GM12892 (cell line): ENCODE measurements around the gene SMIM22.

Experiments used
- POLR2A ChIP-seq: IDR thresholded peaks from 2 replicates; pipeline ENCODE4 v1.6.1; 2011; ENCODE audit warnings: low read depth, low read length, control low read depth
- POLR2AphosphoS5 ChIP-seq: IDR thresholded peaks from 2 replicates; pipeline ENCODE4 v1.6.1; 2011; ENCODE audit warnings: low read depth, low read length, control low read depth
- TAF1 ChIP-seq: IDR thresholded peaks from 2 replicates; pipeline ENCODE4 v1.6.1; 2011; ENCODE audit warnings: low read depth, mild to moderate bottlenecking, control low read depth, low read length, borderline replicate concordance

GRCh38 chr16:4814542-4815173 lies 19.5 kb downstream of the SMIM22 start:
- TF ChIP-seq POLR2A (no peak), POLR2AphosphoS5 (no peak), TAF1 (no peak)
